Measurements from ENCODE around the gene TMEM50B.
A peak's percentile ranks its signal among the peaks of the same experiment; 100 is the strongest.
"Not testable (repeated sequence)": the region's sequence is repeated elsewhere in the genome, so short reads cannot be mapped to it uniquely, and the experiment has no call there.

Gene TMEM50B

DNA sequence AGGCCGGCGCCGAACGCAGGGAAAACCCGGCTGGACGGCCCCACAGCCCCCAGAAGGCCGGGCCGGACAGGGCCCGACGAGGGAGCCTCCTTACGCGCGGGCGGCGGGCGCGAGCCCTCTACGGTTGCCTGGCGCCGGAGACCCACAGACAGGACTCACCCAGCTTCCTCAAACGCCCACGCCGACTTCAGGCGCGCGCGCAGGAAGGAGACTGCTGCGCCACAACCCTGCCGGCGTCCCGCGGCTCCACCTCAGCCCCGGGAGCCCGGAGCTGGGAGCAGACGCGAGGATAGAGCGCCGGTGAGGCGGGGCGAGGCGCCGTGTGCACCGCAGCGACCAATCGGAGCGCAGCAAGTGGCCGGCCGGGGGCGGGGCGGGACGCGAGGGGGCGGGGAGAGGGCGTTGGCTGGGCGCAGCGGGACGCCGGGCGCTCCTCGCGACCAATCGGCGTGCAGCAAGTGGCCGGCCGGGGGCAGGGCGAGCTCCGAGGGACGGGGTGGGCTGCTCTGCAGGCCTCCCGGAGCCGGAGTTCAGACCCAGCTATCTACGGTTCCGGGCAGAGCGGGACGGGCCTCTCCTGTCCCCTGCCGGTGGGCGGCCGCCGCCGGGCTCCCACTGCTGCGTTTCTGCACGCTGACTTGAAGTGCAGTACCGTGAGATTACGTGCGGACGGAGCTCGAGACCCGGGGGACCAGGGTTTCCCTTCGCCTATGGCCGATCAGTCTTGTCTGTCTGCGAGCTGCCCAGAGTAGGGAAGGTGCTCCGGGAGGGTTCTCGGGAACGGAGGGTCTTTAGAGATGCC, at the start of gene TMEM50B:
Gene TMEM50B (minus strand): TSS at position 296 of the 802 bp plus-strand sequence. CDS start 11,089 bp downstream, outside the sequence.
- DNase-seq = peak; percentile 99

DNA sequence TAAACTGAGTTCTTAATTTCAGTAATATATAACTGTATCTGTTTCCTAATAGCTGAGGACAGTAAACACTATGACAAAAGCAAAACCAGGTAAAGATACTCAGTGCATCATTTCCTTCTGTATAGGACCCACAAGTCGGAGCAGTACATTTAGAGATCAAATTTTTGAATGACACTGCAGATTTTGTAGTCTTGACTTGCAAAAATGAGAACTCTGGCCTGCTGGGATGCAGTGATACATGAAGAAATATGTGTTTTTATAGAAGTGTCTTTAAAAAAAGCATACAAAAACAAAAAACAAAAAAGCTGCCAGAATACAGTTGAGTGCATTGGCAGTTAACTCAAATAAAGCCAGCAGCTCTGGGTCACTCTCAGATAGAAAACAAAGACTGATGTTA, 43.2 kb upstream of the TMEM50B start:
- no peak for DNase-seq

DNA sequence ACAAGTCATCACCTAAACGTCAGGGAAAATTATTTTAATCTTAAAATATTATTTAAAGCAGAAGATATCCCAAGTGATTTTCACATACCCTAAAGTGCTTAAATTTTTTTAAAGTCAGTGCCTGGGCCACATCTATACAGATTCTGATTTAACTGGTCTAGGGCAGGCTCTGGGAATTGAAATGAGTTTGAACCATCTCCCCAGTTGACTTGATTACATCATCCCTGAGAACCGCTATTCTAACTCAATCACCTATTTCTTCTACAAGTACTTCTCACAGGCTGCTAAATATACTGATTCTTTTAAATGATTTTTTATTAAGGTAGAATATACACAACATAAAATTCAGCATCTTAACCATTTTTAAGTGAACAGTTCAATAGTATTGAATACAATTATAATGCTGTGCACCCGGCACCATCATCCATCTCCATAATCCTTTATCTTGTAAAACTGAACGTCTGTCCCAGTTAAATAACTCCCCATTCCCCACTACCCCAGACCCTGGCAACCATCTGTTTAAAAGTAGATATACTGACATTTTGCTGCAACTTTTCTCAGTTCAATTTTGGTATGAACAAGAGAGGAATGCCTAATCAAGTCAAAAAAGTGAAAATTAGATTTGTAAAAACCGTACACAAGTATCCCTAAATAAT, 42.7 kb upstream of the TMEM50B start:
- no peak for DNase-seq

DNA sequence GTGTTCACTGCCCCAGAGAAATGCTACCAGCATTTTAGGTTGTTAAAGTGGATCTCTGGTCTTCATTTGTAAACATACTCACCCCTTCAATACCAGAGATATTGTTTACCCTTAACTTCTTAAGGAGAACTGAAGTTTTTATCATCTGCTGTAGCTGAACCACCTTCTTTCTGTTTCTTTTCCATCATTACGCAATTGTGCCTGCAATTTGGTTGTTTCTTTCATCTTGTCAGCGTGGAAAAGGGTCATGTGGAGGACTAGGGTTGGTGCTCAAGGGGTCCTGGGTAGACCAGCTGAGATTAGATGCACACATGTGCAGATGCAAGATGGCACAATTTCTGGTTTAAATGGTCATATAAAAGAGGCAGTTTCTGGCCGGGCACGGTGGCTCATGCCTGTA, 39.1 kb upstream of the TMEM50B start:
- no peak for DNase-seq

DNA sequence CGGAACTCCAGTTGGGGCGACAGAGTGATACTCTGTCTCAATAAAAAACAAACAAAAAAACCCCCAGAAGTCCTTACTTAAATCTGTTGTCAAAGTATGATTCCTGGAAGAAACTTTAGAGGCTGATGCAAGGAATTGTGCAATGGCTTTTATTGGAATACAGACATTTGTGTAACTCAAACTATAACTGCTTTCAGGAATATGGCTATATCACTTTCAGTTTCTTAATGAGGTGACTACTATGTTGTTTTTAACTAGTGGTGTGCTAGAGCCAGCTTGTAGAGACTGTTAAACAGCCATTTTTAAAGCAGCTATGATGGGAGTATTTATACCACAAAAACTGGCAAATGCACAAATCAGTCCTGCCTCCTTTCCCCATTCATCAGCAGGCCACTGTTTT, 34.5 kb upstream of the TMEM50B start:
- DNase-seq = no peak

DNA sequence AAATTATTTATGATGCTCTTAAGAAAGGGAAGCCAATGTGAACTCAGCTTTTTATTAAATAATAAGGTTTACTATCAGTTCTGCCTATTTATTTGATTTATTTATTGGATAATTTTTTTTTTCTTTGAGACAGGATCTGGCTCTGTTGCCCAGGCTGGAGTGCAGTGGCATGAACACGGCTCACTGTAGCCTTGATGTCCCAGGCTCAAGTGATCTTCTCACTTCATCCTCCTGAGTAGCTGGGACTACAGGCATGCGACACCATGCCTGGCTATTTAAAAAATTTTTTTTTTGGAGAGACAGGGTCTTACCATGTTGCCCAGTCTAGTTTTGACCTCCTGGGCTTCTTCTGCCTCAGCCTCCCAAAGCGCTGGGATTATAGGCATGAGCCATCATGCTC, 32.7 kb upstream of the TMEM50B start:
- DNase-seq = no peak

DNA sequence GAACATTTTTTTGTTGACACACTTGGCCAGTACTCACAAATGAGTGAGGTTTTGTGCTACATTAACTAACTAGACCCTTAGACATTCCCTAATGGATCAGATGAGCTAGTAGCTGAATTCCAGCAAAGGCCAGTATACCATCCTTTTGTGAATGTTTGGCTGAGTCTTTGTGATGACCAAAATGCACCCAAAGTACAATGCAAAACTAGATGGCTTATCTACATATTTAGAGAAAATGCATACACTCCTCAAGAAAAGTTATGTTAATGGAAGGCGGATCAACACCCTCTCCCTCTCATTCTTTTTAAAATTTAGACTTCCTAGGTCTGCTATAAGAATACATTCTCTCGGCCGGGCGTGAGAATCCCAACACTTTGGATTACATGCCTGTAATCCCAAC, 31.9 kb upstream of the TMEM50B start:
- no peak for DNase-seq

DNA sequence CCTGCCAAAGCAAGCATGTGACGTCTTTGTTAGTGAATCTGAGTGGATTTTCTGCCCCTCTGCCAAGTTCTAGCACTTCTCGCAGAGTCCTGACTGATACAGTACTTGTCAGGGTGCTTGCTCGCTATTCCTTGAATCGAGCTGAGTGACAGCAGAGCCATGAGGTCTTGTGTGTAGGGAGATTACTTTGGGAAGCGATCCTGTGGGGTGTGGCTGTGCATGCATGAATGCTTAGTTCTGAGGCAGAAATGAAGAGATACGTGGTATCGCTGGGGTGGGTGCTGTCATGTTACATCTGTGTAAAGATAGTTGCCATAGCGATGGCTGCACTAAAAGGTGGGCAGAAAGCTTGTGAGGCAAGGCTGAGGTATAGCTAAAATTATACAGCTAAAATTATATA, 31.1 kb upstream of the TMEM50B start:
- DNase-seq = no peak

DNA sequence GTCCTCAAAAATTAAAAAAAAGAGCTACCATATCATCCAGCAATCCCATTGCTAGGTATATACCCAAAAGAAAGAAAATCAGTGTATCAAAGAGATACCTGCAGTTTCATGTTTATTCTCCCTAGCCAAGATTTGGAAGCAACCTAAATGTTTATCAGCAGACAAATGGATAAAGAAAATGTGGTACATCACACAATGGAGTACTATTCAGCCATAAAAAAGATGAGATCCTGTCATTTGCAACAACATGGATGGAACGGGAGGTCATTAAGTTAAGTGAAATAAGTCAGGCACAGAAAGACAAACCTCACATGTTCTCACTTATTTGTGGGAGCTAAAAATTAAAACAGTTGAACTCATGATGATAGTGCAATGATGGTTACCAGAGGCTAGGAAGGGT, 27.2 kb upstream of the TMEM50B start:
- not testable (repeated sequence) for DNase-seq

DNA sequence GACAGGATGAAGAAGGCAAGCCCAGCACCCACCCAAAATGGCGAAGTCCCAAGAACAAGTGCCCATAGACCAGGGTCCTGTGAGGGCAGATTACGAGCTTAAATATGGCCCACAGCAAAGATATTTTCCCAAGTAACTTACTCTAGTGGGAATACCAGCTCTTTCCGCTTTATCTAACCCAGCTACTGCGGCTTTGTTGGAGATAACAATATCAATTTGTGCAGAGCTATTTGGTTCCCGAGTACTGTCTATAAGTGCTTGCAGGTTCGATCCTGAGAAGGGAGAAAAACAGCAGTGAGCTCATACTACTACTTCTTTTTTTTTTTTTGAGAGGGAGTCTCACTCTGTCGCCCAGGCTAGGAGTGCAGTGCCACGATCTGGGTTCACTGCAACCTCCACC, 26.1 kb upstream of the TMEM50B start:
- DNase-seq = no peak

DNA sequence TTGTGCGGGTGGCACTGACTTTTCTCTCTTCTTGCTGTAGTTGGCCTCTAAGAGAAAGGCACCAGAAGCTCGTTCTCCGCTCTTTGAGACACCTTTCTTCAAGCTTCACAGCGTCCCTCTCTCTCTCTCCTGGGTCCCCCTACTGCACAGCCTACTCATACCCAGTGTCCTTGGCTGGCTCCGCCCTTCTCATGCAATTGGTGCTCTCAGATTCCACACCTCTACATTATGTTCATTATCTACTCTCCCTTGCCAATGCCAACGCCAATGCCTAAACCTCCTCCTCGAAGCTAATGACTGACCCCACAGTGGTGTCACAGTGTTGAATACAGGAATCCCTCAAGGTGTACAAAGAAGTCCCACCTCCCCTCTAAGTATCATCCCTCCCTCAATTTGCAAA, 16.6 kb upstream of the TMEM50B start:
- DNase-seq = no peak

DNA sequence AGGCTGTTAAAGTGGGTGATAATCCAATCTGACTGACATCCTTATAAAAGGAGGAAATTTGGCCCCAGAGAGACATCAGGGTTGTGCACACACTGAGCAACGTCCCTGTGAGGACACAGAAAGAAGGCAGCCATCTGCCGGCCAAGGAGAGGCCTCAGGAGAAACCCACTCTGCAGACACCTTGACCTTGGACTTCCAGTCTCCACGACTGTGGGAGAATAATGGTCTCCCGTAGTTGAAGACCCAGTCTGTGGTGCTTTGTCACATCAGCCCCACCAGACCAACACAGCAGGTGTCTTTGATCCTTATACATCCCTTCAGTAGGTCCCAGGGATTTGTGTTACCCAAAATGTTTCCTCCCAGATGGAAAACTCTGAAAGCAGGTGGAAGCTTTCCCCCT, 16.0 kb upstream of the TMEM50B start:
- DNase-seq = no peak

DNA sequence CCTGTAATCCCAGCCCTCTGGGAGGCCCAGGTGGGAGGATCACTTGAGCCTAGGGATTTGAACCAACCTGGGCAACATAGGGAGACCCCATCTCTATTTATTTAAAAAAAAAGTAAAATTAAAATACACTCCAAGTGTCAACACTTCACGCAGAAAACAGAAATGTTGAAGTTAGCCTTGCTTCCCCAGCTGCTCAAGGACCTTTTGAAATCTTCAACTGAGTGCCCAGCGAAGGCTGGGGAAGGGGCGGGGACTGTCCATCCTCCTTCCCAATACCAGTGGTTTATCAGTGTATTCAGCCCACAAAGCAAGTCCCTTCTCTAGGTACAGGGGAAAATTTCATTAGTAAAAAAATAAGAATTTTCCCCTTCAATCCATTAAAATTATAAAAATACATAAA, 14.0 kb upstream of the TMEM50B start:
- DNase-seq = no peak

DNA sequence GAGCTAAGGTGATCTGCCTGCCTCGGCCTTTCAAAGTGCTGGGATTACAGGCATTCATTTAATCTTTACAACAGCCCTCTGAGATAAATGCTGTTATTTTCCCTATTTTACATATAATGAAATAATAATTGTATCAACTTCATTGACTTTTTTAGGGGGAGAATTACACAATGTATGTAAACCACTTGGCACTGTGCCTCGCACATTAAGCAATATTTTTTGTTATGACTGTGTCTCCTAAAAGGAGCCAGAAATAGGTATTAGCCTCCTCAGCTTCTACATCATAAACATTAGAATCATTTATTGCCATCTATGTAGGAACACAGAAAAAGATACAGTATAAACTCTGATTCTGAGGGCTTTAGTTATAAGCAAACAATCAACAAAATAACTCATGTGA, 12.8 kb upstream of the TMEM50B start:
- no peak for DNase-seq

DNA sequence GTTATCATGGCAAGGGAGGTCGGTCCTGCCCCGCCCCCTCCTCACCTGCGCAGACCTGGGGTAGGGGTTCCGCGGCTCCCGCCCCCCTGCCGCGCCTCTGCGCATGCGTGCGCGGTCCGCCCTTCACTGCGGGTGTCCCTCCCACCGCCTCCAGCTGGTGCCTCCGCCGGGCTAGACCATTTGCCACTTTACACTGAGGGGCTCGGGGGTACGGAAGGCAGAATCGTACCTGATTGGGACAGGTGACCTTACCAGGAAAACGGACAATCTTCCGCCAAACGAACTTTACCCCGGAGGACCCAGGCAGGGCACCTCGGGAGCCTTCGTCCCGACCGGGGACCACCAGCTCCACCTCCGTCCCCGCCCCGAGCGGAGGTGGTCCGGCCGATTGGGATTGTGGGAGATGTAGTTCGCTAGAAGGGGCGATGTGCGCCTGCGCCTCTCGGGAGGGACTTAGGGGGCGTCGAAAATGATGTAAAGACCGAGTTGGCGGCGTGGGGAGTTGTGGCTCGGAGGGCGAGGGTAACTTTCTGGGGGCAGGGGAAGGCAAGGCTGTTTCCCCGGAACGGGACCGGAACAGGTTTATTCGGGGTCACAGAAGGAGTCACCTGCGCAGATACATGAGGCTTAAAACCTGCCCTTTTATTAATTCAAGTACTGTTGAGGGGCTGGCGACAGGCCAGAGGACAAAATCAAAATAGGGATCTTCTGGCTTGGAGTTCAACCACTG, 11.8 kb upstream of the TMEM50B start, which contains the start of gene DNAJC28:
Gene DNAJC28 (minus strand): TSS at position 344 of the 730 bp plus-strand sequence. CDS start 2,323 bp downstream, outside the sequence.
- peak; percentile 95 for DNase-seq

DNA sequence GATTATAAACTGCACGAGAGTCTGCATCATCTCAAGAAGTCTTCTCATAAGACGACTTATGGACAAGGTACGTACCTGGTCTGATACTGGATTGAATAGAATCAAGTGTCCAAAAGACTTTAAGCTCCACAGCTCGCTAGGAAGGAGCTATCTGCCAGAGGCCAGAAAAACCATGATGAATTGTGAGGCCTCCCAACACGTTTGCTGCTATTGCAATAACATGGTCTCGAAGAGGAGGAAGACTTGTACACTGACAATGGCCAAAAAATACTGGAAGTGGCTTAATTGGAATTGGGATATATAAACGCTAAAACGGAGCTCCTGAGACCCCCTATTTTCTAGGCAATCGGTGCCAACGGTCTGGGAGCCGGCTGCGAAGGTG, 11.2 kb upstream of the TMEM50B start:
- no peak for DNase-seq

DNA sequence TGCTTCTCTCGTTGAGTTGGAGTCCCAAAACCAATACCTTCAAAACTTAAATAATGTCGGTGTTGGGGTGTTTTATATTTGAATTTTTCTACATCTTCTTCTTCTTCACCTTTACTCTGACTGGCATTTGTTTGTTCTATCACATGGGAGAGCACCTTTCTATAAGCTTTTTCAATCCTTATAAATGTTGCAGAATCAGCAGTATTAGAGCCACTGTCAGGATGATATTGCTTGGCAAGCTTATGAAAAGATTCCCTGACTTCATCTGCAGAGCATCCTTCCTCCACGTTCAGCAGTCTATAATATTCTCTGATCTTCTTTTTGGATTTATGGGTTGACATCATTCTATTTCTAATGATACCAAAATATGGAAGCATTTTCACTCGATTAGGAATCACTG, 9.2 kb upstream of the TMEM50B start:
- DNase-seq = no peak

DNA sequence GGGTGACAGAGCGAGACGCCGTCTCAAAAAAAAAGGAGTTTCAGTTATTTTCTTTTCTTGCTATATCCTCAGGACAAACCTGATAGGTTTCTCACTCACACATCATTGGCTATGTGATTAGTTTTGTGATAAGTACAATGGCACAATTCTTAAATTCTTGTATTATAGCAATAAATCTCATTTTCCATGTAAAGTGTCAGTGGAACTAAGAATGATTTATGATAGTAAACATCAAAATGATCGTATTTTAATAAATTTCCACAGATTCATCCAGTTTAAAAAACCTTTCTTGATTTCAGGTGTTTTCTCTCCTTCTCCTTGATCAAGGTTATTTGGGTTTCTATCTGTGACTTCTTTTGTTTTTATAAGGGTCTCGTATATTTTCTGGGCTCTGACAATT, 8.2 kb upstream of the TMEM50B start:
- no peak for DNase-seq

DNA sequence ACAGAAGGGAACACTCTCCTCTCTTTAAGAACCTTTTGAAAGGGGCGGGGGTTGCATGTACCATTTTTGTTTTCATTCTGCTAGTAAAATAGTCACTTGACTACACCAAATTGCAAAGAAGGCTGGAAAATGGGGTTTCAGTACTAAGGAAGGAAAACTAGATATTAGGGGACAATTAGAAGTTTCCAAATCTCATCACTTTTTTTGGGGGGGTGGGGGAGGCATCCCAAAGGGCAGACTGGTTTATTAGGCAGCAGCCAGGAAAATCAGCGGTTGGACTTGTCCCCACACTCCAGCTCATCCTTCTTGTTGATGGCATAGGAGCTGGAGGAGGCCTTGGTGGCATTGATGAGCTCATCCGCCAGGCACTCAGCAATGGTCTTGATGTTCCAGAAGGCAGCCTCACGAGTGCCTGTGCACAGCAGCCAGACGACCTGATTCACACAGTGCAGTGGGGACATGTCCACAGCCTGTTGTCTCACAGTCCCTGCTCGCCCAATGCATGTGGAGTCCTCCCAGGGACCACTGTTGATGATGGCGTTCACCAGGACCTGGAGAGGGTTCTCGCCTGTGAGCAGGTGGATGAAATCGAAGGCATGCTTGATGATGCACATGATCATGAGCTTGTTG, 1.7 kb upstream of the TMEM50B start:
- no peak for DNase-seq

DNA sequence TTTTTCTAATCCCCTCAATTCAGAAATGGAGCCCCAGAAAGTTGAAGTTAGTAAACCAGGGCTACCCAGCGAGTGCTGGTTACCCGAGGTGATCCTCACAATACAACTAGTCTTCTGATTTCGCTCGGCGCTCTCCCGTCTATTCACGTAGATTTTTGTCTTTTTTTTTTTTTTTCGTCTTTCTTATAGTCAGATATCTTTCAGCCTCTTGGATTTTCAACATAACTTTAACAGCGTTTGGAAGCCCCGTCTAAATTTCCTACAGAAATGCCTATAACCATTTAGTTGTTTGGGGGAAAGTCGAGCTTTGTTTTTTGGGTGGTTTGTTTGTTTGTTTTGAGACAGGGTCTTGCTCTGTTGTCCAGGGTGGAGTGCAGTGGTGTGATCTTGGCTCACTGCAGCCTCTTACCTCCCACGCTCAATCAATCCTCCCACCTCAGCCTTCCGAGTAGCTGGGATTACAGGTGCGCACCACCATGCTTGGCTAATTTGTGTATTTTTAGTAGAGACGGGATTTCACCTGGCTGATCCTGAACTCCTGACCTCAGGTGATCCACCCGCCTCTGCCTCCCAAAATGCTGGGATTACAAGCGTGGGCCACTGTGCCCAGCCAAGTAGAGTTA, 818 bp upstream of the TMEM50B start:
- no peak for DNase-seq

DNA sequence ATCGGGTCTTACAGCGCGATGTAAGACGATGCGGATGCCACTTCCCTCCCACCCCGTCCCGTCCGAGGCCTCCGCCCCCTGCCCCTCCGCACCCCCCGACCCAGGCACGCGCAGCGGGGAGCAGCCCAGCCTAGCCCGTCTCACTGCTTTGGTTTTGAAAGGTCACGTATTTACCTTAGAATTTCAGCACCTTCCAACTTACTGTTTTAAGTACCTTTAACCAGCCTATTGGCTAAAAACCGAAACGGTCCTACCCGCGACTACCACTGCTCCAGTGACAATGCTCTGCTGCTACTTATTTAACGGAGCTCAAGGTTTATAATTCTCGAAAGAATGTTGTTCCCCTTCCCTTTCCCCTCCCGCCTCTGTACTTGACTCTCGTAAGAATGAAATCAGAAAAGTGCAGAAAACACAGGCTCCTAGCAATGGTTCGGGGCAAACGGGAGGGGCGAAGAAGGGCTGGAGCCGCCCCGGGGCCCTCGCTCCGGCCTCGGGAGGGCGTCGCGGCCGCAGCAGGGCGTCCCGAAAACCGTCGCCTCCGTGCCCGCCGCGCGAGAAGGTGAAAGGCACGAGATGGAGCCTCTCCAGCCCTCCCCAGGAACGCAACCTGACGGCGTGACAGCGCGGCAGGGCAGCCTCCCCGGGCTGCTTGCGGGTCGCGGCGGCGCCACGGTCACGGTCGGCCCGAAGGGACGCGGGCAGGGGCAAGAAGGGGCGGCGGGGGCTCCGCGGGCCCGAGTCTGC, 667 bp downstream of the TMEM50B start:
- peak; percentile 53 for DNase-seq

DNA sequence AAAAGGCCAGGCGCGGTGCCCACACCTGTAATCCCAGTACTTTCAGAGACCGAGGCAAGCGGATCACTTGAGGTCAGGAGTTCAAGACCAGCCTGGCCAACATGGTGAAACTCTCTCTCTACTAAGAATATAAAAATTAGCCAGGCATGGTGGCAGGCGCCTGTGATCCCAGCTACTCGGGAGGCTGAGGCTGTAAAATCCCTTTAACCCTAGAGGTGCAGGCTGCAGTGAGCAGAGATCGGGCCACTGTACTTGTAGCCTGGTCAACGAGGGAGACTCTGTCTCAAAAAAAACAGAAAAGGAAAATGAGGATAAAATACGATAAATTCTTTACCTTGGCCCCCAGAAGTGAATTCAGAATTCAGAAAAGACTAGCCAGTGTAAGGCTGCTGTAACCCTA, 1.6 kb downstream of the TMEM50B start:
- DNase-seq = no peak

Data from CD4-positive, alpha-beta T cell treated with Interleukin-6 for 4 hours (primary cell).